Left ventricle myocardium superior (tissue), 1 donor: Measurements from ENCODE around the gene CLSTN2. TPM values are rescaled to one million over a fixed set of nuclear protein-coding genes. Genes with fewer than 3 reads are reported as not detected.
A peak's percentile ranks its signal among the peaks of the same experiment; 100 is the strongest.

ENCODE experiments used
- ATAC-seq: fragments of 200-7000 bp; cut with Tn5 transposase; one replicate; pipeline ENCODE4 v1.9.1; 2020; ENCODE audit warnings: mild to moderate bottlenecking, moderate library complexity
- DNase-seq: peaks from one replicate; pipeline ENCODE4 v3.0.0-alpha.2; 2020
- intact Hi-C: fragments of 100-400 bp; cut with micrococcal nuclease; formaldehyde crosslinking; loops from one replicate; pipeline ENCODE4 v1.11.0; 2022
- total RNA-seq: library from RNA; stranded (reverse); fragmentation: NEBNext Ultra II Directional; extraction: Animal tissue kit (Norgen Biotek cat#: 25700); gene quantifications from one replicate; pipeline ENCODE4 v1.2.1, GENCODE V29; 2021
- donor health status: DM: no; HTN: yes; CAD: no; lungs with severe emphysema.

Gene CLSTN2
- total RNA-seq, 1 donor from 2014 or later: 4.9 TPM

- ATAC-seq (no peak), DNase-seq (no peak)
- intact Hi-C loops: no loop called here
Observed at GRCh38 chr3:140470211-140470610, 535.2 kb downstream of the CLSTN2 start.

- no peak for ATAC-seq
- DNase-seq: no peak
- intact Hi-C loops: no loop called here
Observed at GRCh38 chr3:140470962-140471361, 536.0 kb downstream of the CLSTN2 start.

GRCh38 chr3:140472306-140473020, 537.5 kb downstream of the CLSTN2 start:
- DNase-seq (no peak), ATAC-seq (no peak)
- intact Hi-C loops: no loop called here

GRCh38 chr3:140487566-140487965, 552.6 kb downstream of the CLSTN2 start:
- no peak for ATAC-seq
- intact Hi-C loops: no loop called here

GRCh38 chr3:140493271-140493670, 558.3 kb downstream of the CLSTN2 start:
- intact Hi-C loops: no loop called here
- no peak for DNase-seq
- no peak for ATAC-seq

More at GRCh38 chr3:140487566-140487965, 552.6 kb downstream of the CLSTN2 start:
- DNase-seq: no peak

- ATAC-seq: no peak
- no peak for DNase-seq
- intact Hi-C loops: no loop called here
Observed at GRCh38 chr3:140494970-140495369, 560.0 kb downstream of the CLSTN2 start.

GRCh38 chr3:140497331-140497730, 562.3 kb downstream of the CLSTN2 start:
- DNase-seq (no peak), ATAC-seq (no peak)
- intact Hi-C loops: no loop called here

- ATAC-seq (peak; percentile 41), DNase-seq (no peak)
- intact Hi-C loops: no loop called here
Observed at GRCh38 chr3:140499114-140499757, 564.3 kb downstream of the CLSTN2 start.

- no peak for DNase-seq
- intact Hi-C loops: no loop called here
- no peak for ATAC-seq
Observed at GRCh38 chr3:140500473-140500872, 565.5 kb downstream of the CLSTN2 start.

- intact Hi-C loops: no loop called here
- DNase-seq (no peak), ATAC-seq (peak; percentile 58)
Observed at GRCh38 chr3:140501061-140501769, 566.2 kb downstream of the CLSTN2 start.

GRCh38 chr3:140501770-140502364, 566.9 kb downstream of the CLSTN2 start:
- peak; percentile 51 for ATAC-seq
- DNase-seq: no peak
- intact Hi-C loops: no loop called here

- peak; percentile 82 for ATAC-seq
- DNase-seq: no peak
- intact Hi-C loops: no loop called here
Observed at GRCh38 chr3:140505213-140505612, 570.2 kb downstream of the CLSTN2 start.

- DNase-seq (no peak), ATAC-seq (no peak)
- intact Hi-C loops: no loop called here
Observed at GRCh38 chr3:140505876-140506275, 570.9 kb downstream of the CLSTN2 start.

GRCh38 chr3:140508550-140508949, 573.6 kb downstream of the CLSTN2 start:
- intact Hi-C loops: no loop called here
- DNase-seq: no peak
- no peak for ATAC-seq

GRCh38 chr3:140509534-140509933, 574.5 kb downstream of the CLSTN2 start:
- intact Hi-C loops: no loop called here
- DNase-seq (no peak), ATAC-seq (no peak)

- ATAC-seq (no peak), DNase-seq (no peak)
- intact Hi-C loops: no loop called here
Observed at GRCh38 chr3:140510303-140510861, 575.4 kb downstream of the CLSTN2 start.

- DNase-seq: no peak
- no peak for ATAC-seq
- intact Hi-C loops: no loop called here
Observed at GRCh38 chr3:140521751-140522445, 586.9 kb downstream of the CLSTN2 start.

GRCh38 chr3:140522653-140523380, 587.8 kb downstream of the CLSTN2 start:
- DNase-seq: no peak
- intact Hi-C loops: no loop called here
- ATAC-seq: no peak
